HL-60/S4 (cell line): ENCODE measurements around the gene IFTAP.

Experiments used
- in situ Hi-C: fragments of 300-500 bp; cut with MboI; formaldehyde crosslinking; loops from 2 replicates; pipeline ENCODE4 v1.14.3; 2022; ENCODE audit warnings: low sequenced_read_pairs

IFTAP gene

DNA sequence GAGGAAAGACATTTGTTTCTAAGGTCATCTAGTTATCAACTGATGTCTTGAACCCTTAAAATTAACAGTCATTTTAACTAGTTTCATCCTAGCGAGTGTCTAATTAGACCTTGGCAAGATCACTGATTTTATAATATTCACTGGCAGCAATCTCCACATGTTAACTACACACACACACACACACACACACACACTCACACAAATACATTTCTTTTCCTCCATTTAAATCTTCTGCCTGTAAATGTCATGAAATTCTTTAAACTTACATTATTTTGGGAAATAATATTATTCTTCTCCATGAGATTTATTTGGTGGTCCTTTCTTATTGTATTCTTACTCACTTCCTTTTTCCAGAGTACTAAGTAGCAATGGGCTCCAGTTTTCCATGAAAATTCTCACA is 2.9 kb upstream of the IFTAP start:
- in situ Hi-C loops = no loop called here

DNA sequence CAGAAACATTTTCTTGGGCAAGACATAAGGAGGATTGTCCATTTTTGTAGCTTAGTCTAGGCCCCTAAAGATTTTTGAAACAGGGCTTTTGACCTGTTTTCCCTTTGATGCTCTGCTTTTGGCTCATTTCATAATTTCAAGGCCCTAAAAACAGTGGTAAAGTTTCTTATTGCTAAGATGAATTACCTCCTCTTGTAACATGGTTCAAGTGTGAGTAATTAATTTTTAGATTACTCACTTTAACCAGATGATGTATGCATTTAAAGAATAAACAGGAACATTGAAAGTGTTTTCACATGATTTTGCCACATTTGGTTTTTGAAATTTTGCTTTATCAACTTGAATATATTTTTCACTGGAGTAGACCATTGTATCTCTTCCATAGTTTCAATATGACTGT is 2.6 kb downstream of the IFTAP start:
- in situ Hi-C loops = no loop called here

DNA sequence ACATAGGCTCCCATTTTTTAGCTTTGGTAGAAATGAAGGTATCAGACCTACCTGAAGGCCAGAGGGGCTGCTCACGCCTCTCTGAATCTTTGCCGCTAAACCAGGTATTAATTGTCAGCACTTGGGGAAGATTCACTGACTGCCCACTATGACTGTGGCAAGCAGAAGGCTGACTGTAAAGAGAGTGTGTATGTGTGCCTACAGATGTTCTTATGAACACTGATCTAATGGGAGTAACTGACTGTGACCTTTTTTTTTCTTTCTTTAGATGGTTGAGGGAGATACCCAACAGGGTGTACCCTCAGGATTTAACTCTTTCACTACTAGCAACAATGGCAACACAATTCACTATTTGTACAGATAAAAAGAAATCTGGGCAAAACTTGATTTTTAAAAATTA is 3.7 kb downstream of the IFTAP start, which contains the start of gene RAG2:
Gene RAG2, minus strand, starts transcription at position 186 of the 400 bp plus-strand sequence. CDS start 4,068 bp downstream, outside the sequence.
- in situ Hi-C loops = no loop called here

DNA sequence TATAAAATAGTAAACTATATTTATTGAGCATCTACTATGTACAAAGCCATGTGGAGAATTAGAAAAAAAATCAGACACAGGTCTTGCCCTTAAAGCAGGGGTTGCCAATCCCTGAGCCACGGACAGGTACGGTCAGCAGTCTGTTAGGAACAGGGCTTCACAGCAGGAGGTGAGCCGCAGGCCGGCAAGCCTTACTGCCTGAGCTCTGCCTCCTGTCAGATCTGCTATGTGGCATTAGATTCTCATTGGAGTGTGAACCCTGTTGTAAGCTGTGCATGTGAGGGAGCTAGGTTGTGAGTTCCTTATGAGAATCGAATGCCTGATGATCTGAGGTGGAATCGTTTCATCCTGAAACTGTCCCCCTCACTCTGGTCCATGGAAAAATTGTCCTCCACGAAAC is 5.9 kb downstream of the IFTAP start:
- in situ Hi-C loops = no loop called here

DNA sequence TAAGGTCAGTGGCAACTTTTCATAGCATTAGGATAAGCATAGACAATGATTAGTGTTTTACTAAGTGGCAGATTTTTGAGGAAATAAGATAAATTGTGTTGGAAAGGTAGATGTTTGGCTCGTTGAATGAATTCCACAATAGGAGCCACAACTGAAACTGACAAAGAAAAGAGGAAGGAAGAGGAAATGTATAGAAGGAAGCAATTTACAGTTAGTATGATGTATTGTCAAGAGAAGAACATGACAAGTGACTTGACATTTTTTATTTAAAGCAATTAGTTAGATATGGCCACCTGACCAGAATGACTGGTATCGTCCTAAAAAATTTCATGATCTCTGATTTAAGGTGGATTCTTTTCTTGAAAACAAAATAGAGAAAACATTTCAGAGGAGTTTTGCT is 6.9 kb downstream of the IFTAP start:
- in situ Hi-C loops = no loop called here

DNA sequence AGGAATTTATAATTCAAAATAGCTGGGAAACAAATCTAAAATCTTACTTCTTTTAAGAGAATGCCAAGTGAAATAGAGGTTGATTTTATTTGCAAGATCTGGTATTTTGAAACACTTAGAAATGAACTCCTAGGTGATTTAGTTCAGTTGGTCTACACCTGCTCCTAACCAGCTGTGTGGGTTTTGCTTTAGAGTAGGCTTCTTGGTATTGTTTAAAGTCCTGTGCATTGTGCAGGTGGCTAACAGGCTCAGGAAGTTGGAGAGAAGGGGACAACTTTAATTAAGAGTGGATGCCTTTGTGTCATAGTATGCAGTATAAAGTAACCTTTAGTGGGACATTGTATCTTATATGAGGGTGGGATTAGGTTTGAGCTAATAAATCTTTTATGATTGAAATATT is 7.8 kb downstream of the IFTAP start:
- in situ Hi-C loops = no loop called here

DNA sequence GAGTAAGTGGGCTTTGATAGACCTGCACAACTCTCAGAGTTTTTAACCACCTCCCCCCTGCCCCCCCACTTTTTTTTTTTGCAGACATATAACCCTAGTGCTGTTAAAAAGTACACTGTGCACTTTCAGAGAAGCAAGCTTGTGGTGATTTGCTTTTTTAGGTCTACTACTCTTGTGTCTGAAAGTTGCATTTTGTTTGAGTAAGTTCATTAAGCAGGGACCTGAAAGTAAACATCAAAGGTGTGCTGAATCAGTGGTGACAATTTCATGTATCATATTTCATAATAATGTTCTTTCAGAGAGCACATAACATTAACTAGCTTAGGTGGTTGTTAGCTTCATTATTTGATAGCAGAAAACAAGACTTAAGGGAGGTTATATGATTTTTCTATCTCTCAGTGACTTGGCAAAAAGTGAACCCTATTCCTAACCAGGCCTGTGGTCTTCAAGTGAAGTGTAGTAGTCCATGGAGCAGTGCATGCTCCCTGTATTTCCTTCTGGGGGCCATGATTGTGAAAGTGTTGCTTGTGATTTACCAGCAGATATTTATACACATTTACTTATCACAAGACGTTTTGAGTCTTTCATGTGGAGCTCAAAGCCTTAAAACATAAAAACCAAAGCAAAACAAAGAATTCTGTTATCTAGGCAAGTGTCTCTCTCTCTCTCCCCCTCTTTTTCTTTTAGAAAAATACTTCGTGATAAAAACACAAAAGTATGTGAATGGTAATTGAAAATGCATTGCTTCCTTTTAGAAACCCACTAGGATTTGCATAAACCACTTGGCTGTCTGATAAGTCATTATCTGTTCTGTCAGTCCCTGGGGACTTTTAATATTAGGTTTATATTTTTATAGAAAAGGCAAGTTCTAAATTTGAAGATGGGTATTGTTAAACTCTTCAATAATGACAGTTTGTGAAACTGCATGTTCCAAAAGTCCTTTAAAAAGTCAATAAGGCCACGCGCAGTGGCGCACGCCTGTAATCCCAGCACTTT is 11.2 kb downstream of the IFTAP start:
- in situ Hi-C loops = no loop called here

DNA sequence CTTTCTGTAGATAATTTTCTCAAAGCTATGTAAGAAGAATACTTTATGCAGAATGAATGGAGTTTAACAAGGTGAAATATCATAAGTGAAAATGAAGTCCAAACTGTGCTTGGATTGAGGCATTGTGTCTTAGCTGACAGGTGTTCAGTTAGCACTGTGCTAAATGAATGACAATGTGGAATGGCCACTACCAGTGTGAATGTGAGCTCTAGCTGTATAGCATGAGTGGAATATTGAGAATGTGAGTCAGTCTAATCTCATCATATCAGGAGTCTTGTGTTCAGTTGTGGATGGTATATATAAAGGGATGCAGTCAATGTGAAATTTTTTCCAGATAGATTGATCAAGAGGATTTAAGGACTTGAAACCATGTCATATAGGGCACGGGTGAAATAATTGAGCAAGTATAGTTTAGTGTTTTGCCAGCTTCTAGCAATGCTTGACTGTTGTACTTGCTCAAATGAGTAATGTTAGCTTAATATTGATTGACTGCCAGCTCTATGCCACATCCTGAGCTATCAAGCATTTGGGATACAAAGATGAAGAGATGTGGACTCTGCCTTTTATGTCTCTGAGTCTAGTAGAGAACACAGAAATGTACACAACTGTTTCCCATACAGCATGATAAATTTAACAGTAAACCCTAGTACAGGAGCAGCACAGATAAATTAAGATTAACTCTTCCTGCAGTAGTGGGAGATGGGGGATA is 14.3 kb downstream of the IFTAP start:
- in situ Hi-C loops = no loop called here

DNA sequence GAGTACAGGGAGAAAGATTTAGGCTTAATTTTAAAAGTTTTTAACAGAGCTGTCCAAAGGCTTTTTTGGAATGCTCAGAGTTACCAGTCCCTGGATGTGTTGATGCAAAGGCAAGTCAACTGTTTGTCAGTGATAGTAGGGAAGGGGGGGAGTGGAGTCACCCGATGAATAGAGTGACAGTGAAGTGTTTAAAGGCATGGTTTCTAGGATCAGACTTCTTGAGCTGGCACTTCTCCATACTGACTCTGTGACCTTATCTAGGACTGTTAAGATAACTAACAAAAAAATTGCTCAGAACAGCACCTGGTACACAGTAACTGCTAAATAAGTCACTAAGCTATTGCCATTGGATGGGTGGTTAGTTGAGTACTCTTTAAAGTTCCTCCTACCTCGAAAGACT is 15.1 kb downstream of the IFTAP start:
- in situ Hi-C loops = no loop called here

DNA sequence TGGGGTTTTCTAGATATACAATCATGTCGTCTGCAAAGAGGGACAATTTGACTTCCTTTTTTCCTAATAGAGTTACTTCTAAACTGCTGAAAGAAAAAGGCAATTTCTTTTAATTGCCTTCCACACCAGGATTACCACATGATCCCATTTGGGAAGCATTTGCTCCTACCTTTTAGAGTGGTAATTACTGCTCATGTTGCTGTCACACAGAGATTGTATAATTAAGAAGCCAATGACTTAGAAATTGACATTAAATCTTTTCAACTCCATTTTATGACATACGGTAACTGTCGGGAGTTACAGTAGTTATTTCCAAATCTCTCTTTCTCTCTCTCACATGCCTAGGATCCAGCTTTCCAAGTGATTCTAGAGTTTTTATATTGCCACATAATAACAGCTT is 21.5 kb downstream of the IFTAP start:
- in situ Hi-C loops = no loop called here

DNA sequence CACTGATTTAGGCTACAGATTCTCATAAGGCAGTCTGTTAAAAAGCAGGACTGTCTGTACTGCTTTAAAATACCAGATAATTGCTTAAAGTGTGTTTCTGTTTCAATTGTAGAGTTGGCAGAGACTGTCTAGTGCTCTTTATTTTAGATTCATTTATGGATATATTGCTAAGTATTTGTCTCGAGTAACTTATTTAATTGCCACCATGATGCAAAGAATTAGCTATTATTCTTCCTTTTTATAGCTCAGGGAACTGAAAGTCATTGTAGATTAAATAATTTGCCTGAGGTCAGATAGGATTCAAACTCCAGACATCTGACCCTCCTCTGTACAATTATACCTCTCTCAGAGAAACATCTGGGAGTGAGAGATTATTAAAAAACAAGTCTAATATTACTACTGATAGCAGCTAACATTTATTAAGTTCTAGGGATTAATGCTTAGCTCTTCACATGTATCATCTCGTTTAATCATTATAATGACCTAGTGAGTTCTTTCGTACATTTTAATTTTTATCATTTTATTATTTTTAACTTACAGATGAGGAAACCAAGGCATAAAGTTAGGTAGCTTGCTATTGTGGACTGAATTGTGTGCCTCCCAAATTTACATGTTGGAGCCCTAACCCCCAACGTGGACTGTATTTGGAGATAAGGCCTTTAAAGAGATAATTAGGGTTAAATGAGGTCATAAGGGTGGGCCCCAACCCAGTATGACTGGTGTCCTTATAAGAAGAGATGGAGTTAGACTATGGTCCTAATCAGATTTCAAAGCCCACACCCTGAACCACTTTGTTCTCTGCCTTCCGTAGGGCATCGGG is 23.5 kb downstream of the IFTAP start:
- in situ Hi-C loops = no loop called here

DNA sequence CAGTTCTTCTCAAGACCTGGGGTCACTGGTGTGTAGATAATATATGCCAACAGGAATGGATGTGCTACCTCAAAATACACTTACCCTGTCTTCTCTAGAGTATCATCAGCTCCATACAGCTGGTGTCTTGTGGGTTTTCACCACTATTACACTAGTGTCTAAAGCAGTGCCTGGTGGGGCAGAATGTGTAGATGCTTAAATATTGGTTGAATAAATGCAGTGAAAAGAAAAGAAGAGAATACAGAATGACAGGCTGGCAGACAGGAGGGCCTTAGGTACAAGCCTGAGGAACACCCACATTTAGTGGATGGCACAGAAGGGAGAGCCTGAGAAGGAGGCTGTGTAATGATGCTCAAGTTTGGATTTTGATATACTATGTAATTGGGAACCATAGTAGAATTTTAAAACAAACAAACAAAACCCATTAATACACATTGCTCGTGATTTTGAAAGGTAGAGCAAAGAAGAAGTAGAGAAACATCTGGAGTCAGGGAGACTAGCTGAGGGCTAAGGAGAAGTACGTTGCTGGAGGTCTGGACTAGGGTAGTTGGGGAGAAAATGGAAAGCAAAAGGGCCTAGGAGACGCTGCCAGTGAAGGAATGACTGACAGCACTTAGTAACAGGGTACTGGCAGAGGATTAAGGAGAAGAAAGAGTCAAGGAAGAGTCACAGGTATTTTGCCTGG is 24.2 kb downstream of the IFTAP start:
- in situ Hi-C loops = no loop called here

DNA sequence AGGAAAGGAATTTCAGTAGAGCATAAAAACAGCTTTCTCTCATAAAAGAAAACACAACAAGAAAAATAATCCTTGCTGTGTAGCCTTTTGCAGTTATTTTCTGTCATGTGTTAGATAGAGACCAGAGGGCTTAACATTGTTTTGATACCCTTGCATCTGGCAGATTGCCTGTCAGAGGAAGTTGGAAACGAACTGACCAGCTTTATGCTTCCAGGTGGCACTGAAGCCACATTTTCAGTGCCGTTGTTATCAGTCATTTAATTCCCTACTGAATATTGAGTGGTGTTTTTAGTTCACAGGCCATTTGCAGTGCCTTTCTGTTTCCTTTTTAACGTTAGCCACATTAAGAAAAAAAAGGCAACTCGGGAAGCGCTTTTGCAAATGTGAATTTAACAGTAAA is 25.2 kb downstream of the IFTAP start:
- in situ Hi-C loops = no loop called here

DNA sequence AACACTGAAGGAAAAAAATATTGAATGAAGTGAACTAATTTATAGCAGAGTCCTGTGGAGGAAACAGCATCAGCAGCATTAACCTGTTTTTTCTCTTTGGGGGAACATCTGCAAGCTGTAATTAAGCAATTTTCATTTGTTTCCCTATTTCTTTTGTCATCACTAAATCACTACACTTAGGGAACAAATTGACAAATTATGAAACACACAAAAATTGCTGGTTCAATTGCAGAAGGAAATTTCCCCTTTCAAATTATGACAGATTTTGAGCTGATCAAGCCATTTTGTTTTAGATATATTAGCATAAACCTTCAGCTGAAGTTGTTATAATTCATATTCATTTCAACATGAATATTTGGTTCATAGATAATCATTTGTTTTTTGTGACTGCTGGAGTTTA is 25.9 kb downstream of the IFTAP start:
- in situ Hi-C loops = no loop called here

DNA sequence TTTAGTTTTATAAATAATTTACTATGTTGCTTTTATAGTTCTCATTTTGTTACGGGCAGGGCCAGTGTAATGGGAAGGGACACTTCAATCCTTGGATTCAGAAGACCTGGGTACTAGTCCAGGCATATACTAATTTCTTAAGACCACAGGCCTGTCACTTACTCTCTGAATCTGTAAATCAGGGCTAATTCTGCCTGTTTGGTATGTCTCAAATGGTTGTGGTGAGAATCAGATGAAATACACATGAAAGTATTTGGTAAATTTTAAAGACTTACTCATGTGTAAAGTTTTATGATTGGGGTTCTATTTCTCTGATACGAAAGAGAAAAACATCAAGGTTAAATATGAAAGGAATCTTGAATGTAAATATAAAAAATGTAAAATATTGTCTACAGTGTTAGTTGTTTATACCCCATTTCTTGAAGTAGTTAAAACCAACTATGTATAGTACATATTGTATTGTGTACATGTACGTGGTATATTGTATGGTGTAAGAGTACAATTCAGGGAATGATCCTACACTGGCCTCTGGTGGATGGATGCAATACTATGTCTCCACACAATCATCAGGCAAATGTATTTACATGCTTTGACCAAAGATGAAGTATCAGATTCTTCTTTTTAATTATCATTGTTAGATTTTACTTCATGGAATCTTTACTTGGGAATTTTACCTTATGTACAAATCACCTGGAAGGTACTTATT is 28.3 kb downstream of the IFTAP start:
- in situ Hi-C loops = no loop called here

DNA sequence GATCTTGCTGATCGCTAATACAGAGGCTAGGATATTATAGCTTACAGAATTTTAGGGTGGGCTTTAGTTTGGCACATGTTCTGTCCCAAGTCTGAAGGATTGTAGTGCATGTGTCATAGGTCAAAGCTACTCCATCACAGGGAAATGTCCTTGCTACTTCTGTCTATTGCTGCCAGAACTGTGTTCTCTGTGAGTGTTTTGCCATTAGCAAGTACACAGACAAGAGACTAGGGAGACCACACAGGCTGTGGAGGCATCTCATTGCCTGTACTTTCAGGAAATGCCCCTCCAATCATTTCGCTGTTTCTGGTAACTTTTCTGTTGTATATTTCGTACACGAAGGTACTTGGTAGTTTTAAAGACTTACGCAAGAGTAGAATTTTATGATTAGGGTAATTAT is 29.2 kb downstream of the IFTAP start:
- in situ Hi-C loops = no loop called here

DNA sequence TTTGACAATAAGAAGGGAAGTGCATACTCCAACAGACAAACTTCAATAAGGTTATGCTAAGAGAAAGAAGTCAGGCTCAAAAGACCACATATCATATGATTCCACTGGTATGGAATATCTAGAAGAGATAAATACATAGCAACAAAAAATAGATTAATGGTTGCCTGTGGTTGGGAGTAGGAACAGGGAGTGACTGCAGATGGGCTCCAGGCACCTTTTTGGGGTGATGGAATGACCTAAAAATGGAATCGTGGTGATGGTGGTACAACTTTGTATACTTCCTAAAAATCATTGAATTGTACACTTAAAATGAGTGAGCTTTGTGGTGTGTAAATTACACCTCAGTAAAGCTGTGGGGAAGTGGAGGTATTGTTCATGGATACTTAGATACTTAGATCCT is 32.7 kb downstream of the IFTAP start:
- in situ Hi-C loops = no loop called here

DNA sequence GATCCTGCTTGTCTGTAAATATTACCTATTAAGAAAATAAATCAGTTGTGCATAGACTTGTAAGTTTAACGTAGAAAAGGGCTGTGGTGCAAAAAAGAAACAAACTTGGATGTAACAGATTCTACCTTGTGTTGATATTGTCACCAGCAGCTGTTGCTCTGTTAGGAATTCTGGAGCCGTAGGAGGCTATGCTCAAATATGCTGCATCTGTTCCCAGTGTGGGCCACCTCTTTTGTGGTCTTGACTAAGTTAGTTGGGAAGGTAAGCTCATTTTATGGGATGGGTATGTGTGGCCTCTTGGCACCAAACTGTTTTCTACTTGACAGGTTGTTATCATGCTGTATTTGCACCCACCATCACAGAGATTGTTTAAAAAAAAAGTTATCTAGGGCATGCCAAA is 33.2 kb downstream of the IFTAP start:
- in situ Hi-C loops = no loop called here

DNA sequence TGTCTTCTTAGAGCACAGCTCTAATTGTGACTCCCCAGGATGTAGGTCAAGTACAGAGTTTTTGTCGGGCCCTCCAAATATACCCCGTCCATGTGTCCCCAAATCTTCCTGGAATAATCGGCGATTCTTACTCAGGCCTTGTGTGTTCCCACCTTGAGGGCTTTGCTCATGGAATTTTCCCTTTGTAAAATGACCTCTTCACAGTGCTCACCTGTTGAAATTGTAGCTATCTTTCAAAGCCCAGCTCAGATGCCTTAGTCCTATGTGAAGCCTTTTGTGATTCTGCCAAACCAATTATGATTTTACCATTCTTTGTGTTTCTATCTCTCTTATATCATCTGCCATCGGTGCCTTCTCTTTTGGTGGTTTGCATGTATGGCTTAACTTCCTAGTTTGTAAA is 33.8 kb downstream of the IFTAP start:
- in situ Hi-C loops = no loop called here

DNA sequence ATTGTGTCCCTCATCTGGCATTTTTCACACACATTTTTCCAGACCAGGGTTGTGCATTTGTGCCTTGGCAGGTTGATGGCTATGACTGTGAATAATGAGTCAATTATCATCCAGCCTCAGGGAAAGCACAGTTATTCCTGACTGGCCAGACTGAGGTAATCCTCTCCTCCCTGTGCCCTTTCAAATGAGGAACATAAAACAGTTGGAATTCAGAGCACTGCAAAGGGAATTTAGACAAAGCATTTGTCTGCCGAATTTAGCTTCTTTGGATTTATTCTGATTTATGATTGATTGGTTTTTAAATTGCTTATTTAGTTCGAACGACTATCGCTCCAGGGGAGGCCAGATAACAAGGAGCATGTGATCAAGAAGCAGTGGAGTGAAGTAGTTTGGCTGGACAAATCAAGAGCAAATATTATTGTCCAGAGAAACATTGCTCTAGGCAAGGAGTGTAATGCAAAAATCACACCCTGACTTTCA is 34.5 kb downstream of the IFTAP start:
- in situ Hi-C loops = no loop called here
